HG03196 (cell line): Measurements from ENCODE around the gene SLC9A3.
"Not testable (repeated sequence)": the region's sequence is repeated elsewhere in the genome, so short reads cannot be mapped to it uniquely, and the experiment has no call there.

Experiments
- ATAC-seq: cut with Tn5 transposase; IDR thresholded peaks from one replicate; pipeline ENCODE4 v1.9.1; 2021; ENCODE audit not compliant: unreplicated experiment

SLC9A3 gene

GRCh38 chr5:524234-524972, at the start of gene SLC9A3:
Gene SLC9A3 (minus strand): TSS chr5:524449.
- no peak for ATAC-seq

DNA sequence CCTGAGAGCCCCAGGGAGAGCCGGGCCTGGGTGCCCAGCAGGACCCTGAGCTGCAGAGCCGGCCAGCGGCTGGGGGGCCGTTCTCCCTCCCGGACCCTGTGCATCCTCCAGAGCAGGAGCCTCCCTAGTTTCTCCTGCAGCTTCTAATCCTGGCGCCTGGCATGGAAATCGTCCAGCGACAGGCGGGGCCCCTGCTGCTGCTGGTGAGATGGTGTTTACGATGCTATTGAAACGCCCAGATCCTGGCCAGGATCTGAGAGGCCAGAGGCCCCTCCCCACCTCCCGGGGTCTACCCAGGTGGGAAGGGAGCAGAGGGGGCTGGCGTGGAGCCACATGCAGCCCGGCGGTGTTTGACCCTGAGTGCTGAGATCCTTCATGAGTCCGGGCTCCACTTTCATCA, 49.7 kb upstream of the SLC9A3 start:
- no peak for ATAC-seq

DNA sequence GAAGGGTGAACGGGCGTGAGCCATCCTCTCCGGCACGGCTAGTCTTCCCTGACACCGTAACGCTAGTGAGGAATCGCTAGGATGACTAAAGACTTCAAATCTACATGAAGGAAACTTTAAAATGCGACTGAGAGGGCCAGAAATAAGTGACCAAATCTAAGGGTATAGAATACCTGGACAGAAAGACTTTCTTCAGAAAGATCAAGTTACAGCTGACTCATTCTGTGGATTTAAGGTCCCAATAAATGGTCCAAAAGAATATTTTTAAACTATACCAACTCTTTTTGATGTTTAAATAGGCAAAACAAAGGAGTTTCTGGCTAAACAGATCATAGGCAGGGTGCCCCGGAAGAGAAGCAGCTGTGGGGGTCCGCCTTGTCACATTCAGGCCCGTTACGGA, 49.0 kb upstream of the SLC9A3 start:
- no peak for ATAC-seq

DNA sequence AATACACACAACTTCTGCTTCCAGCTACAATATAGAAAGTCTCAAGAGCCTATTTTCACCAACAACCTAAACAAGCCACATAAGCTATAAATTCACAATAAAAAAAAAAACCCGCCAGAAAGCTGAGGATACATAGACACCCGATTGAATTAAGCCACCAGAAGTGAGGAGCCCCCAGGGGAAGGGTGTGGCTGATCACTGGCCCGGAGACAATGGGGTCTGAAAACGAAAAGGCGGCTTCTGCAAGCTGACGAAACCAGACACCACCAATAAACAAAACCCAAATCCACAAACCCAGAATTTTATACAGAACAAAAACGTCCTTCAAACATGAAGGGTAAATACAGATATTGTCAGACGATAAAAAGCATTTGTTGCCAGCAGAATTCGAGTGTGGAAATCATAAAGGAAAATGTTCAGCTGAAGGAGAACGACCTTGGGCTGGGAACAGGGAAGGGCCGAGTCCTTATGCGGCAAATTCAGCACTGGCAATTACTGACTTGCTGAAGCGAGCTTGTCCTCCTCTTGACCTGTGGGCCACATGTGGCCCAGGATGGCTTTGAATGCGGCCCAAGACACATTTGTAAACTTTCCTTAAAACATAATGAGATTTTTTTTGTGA, 48.3 kb upstream of the SLC9A3 start:
- ATAC-seq, result no peak

- no peak for ATAC-seq
Measured at GRCh38 chr5:571791-572190, 47.5 kb upstream of the SLC9A3 start.

DNA sequence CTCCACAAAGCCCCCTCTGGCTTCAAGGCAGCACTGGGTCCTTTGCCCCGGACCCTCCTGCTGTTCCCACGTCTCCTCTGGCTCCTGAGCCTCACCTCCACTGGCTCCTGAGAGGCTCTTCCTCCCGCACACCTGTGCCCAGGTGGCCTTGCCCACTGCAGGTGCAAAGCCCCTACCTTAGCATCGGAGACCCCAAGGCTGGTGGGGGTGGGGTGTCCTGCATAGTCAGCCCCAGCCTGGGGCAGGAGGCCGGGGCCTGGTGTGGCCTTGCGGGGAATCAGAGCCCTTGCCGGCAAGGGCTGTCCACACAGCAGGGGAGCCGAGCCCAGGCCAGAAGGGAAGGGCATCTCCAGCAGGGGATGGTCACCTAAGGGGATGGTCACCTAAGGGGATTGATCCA, 46.6 kb upstream of the SLC9A3 start:
- ATAC-seq, result no peak

DNA sequence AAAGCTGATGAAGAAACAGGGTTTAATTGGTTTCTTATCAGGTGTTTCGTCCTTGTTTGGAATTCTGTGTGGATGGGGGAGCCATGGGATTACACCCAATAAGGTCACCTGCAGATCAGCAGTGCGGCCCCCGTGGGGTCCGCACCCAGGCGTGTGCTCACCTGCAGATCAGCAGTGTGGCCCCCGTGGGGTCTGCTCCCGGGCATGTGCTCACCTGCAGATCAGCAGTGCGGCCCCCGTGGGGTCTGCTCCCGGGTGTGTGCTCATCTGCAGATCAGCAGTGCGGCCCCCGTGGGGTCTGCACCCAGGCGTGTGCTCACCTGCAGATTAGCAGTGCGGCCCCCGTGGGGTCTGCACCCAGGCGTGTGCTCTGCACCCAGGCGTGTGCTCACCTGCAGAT, 46.2 kb upstream of the SLC9A3 start:
- ATAC-seq, result no peak

- no peak for ATAC-seq
Measured at GRCh38 chr5:569868-570361, 45.7 kb upstream of the SLC9A3 start.

DNA sequence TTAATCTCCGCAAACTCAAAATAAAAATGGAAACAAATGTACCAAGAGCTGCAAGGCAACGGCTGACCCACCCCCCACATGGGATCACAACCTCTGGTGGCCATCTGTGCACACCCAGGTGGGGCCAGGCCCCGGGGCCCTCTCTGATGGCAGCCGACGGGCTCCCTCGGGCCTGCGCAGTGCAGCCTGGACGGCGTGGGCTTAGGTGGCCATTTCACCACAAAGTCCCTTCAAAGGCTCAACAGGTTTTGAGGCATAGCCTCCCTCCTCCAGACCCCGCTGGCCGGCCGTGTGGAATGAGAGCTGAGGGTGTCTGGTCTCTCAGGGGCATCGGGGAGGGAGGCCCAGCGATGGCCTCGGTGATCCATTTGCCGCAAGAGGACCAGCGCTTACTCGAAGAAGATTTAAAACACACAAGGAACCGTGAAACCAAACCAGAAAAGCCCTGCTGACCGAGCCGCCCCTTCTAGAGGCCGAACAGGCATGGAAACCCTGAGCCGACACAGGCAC, 45.2 kb upstream of the SLC9A3 start:
- ATAC-seq, result no peak

- ATAC-seq, result no peak
Measured at GRCh38 chr5:568809-569208, 44.6 kb upstream of the SLC9A3 start.

- no peak for ATAC-seq
Measured at GRCh38 chr5:568061-568781, 44.0 kb upstream of the SLC9A3 start.

- ATAC-seq, result no peak
Measured at GRCh38 chr5:567664-568060, 43.4 kb upstream of the SLC9A3 start.

- ATAC-seq, result no peak
Measured at GRCh38 chr5:566636-567309, 42.5 kb upstream of the SLC9A3 start.

GRCh38 chr5:565782-566440, 41.7 kb upstream of the SLC9A3 start:
- no peak for ATAC-seq

DNA sequence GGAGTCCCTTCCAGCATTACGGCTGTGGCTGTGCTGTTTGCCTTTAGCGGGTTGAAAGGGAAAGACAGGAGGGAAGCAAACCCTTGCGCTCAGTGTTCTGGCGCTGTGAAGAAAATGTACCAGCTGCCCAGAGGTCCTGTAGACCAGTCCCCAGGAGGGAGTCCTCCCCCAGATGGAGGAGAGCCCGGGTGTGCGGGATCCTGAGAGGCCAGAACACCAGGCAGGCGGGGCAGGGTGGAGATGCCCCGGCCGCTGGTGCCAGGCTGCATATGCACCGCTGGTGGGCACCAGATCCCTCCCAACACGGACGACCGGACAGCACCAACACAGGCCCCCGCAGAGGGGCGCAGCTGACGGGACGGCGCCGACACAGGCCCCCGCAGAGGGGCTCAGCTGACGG, 37.2 kb upstream of the SLC9A3 start:
- no peak for ATAC-seq

- ATAC-seq, result no peak
Measured at GRCh38 chr5:560792-561166, 36.5 kb upstream of the SLC9A3 start.

DNA sequence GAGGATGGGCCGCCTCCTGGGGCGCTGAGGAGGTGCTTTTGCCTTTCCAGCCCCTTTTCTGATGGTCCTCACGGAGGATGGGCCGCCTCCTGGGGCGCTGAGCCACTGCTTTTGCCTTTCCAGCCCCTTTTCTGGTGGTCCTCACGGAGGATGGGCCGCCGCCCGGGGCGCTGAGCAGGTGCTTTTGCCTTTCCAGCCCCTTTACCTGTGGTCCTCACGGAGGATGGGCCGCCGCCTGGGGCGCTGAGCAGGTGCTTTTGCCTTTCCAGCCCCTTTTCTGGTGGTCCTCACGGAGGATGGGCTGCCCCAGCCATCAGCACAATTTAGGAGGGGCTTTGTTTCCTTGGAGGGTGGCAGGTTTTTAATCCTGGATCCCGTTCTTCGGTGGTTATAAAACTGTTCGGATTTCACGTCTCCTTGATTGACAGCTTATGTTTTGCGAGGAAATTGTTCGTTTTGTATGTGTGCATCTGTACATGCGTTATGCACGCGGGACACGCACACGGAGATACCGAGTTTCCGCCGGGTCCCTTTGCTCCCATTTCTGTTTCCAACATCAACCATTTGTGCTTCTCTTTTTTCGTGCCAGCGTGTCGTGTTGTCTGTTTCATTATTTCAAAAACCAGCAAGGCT, 34.7 kb upstream of the SLC9A3 start:
- no peak for ATAC-seq

- no peak for ATAC-seq
Measured at GRCh38 chr5:558326-558725, 34.1 kb upstream of the SLC9A3 start.

- not testable (repeated sequence) for ATAC-seq
Measured at GRCh38 chr5:557917-558316, 33.7 kb upstream of the SLC9A3 start.

DNA sequence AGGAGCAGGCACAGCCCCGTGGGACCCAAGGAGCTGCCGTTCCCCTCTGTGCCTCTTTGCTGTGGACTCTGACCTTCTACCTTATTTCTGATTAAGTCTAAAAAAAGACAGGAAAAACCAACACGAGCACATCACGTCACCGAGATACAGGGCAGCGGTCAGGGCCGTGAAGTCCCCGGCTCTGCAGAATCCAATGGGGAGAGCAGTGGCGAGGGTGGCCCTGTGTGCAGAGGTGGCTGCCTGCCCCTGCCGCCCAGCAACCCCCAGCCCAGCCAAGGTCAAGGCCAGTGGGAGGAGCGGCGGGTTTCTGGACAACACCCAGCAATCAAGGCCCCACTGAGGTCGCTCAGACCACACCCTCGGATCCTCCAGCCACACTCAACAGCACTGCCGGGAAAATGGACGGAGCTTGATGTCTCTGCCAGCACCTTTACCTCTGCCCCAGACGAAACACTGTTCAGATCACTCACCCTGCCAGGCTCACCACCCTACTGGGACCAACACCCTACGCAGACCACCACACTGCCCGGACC, 32.7 kb upstream of the SLC9A3 start:
- ATAC-seq, result no peak
